HG02840 (cell line): ENCODE measurements around the gene EVPLL.
A peak's percentile ranks its signal among the peaks of the same experiment; 100 is the strongest.
"Not testable (repeated sequence)": the region's sequence is repeated elsewhere in the genome, so short reads cannot be mapped to it uniquely, and the experiment has no call there.

Experiments used
- ATAC-seq: cut with Tn5 transposase; IDR thresholded peaks from one replicate; pipeline ENCODE4 v1.9.1; 2021; ENCODE audit warnings: mild to moderate bottlenecking, moderate library complexity, moderate number of reproducible peaks; ENCODE audit not compliant: unreplicated experiment, low FRiP score

EVPLL gene

GRCh38 chr17:18377437-18378204 lies at the start of gene EVPLL:
Gene EVPLL (plus strand): TSS chr17:18377778. CDS start chr17:18380938, 3,160 bp downstream.
- ATAC-seq, result no peak

GRCh38 chr17:18328643-18329204 lies 48.9 kb upstream of the EVPLL start:
- ATAC-seq, result no peak

DNA sequence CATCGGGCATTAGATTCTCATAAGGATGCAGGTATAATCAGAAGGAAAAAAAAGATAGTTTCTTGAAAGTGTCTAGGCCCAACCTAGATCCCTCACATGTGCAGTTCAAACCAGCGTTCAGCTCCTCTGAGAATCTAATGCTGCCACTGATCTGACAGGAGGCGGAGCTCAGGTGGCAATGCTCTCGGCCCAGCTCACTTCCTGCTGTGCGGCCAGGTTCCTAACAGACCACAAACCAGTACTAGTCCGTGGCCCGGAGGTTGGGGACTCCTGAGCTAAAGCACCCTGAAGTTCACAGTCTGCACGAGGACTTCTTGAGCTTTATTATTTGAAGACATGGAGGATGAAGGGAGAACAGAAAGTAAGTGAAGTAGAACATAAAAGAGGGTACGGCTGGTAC lies 45.7 kb upstream of the EVPLL start:
- no peak for ATAC-seq

DNA sequence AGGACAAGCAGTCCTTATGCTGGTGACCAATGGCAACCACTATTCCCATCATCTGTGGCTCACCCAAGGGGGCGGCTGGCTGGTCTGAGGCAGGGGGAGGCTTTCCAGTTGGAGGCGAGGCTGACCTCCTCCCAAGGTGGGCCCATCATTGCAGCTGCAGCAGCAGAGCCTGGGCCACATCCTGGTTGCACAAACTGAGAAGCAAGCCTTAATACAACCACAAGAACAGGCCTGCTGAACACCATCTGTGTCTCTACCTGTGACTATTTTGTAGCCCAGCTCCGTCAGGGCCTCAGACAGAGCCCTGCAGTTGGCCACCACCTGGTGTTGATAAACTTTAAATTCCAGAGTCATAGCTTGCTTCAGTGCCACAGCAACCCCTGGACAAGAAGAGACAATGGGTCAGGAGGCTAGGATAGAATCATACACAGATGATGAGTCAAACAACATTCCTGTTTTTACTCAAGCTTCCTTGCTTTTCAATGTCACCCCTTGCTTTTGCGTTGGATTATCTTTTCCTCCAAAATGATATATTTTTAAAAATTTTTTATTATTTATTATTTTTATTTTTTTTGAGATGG lies 44.6 kb upstream of the EVPLL start:
- no peak for ATAC-seq

GRCh38 chr17:18338158-18338557 lies 39.4 kb upstream of the EVPLL start:
- ATAC-seq, result not testable (repeated sequence)

GRCh38 chr17:18339933-18340332 lies 37.6 kb upstream of the EVPLL start:
- ATAC-seq, result no peak

- ATAC-seq, result no peak
These were observed 33.6 kb upstream of the EVPLL start for GRCh38 chr17:18344021-18344420.

- ATAC-seq, result no peak
These were observed 24.0 kb upstream of the EVPLL start for GRCh38 chr17:18353541-18353940.

DNA sequence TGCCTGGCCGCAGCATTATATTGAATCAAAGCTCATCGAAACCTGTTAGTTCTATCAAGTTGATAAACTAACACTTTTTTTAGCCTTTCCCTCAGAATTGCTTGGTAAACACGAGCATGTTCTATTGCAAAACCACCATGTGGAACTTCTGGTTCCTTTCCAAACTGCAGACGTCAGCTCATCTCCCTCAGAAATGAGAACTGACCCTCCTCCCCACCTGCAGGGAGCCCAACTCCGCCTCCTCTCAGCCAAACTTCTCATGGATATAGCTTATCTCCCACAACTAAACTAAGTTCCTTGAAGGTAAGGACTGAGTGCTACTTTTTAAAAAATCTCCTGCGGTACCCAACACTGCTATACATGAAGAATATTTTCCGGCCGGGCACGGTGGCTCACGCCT lies 21.0 kb upstream of the EVPLL start:
- no peak for ATAC-seq

DNA sequence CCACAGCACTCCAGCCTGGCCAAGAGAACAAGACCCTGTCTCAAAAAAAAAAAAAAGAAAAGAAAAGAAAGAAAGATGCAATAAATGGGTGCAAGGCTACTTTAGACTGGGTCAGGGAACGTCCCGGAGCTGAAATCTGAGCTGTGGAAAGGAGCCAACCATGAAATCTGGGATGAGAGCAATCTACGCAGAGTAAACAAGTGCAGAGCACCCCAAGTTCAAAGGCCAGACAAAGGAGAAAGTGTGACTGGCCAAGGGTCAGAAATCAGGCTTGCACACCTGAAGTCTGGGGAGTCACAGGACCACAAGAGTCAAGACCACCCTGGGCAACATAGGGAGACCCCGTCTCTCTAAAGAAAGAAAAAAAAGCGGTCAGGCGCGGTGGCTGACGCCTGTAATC lies 17.1 kb upstream of the EVPLL start:
- no peak for ATAC-seq

- ATAC-seq, result no peak
These were observed 15.5 kb upstream of the EVPLL start for GRCh38 chr17:18361837-18362697.

- ATAC-seq, result no peak
These were observed 14.9 kb upstream of the EVPLL start for GRCh38 chr17:18362698-18363100.

- peak; percentile 94 for ATAC-seq
These were observed 14.2 kb upstream of the EVPLL start, which contains the start of gene SHMT1 for GRCh38 chr17:18363101-18364049. Gene SHMT1 (minus strand): TSS chr17:18363550. CDS start chr17:18355981, 7,569 bp downstream.

DNA sequence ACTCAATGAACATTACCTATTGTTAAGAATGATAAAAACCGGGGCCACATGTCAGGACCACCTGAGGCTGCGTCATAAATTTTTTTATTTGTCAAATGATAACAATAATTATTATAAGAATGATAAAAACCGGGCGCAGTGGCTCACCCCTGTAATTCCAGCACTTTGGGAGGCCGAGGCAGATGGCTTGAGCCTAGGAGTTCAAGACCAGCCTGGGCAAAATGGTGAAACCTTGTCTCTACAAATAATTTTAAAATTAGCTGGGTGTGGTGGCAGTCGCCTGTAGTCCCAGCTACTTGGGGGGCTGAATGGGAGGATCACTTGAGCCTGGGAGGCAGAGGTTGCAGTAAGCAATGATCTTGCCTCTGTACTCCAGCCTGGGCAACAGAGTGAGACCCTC lies 13.4 kb upstream of the EVPLL start:
- no peak for ATAC-seq

- no peak for ATAC-seq
These were observed 8.6 kb upstream of the EVPLL start for GRCh38 chr17:18368946-18369345.

DNA sequence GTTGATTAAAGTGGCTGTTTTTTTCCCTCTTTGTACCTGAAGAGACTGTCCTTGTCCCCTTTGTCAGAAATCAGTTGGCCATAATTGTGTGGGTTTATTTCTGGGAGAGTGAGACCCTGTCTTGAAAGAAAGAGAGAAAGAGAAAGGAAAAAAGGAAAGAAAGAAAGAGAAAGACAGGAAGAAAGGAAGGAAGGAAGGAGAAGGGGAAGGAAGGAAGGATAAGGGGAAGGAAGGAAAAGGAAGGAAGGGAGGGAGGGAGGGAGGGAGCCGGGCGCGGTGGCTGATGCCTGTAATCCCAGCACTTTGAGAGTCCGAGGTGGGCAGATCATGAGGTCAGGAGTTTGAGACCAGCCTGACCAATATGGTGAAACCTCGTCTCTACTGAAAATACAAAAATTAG lies 6.8 kb upstream of the EVPLL start:
- no peak for ATAC-seq

DNA sequence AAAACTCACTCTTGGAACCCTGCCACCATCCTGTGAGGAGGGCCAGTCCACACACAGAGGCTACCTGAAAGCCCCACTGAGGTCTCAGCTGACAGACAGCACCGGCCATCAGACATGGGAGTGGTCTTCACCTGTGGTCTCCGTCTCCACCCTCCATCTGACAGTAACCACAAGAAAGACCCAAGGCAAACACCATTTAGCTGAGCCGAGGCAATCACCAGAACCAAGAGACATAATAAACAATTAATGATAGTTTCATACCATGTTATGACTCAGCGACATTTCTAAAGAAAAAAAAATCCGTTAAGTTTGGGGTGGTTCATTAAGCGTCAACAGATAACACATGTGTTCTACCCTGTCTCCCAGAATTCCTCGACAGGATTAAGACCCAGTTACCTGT lies 6.1 kb upstream of the EVPLL start:
- no peak for ATAC-seq

- ATAC-seq, result not testable (repeated sequence)
These were observed 4.4 kb upstream of the EVPLL start for GRCh38 chr17:18373181-18373580.

DNA sequence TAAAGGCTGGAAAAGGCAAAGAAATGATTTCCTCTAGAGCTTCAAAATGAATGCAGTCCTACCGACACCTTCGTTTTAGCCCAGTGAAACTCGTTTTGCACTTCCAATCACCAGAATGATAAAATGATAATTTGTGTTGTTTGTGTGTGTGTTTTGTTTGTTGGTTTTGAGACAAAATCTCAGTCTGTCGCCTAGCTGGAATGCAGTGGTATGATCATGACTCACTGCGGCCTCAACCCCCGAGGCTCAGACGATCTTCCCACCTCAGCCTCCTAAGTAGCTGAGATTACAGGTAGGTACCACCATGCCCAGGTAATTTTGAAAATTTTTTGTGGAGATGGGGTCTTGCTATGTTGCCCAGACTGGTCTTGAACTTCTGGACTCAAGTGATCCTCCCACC lies 3.4 kb upstream of the EVPLL start:
- no peak for ATAC-seq

DNA sequence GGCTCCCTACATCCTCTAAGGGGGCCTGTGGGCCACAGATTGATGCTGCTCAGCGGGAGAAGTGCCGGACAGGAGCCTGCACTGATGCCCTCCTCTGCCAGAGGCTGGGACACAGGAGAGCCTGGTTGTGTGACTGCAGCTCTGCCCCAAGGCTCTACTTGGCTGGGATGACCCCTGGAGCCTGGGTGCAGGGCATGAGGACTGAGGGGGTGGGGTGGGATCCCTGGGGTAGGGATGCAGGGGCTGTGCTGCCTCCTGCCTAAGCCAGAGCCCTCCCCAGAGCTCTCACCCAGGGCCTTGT lies 577 bp downstream of the EVPLL start:
- ATAC-seq, result no peak
